GM21447 (cell line): ENCODE data around the gene DNASE1.

Experiments used
- ATAC-seq: cut with Tn5 transposase; IDR thresholded peaks from one replicate; pipeline ENCODE4 v1.9.1; 2021; ENCODE audit not compliant: unreplicated experiment

Gene DNASE1

GRCh38 chr16:3661922-3662321 lies 7.4 kb downstream of the DNASE1 start:
- ATAC-seq, result no peak

GRCh38 chr16:3662601-3663000 lies 8.1 kb downstream of the DNASE1 start:
- ATAC-seq, result no peak

GRCh38 chr16:3664187-3664896 lies 9.9 kb downstream of the DNASE1 start:
- no peak for ATAC-seq

GRCh38 chr16:3665508-3665907 lies 11.0 kb downstream of the DNASE1 start:
- no peak for ATAC-seq

- ATAC-seq, result no peak
Measured at GRCh38 chr16:3668626-3669025, 14.1 kb downstream of the DNASE1 start.

GRCh38 chr16:3669082-3669481 lies 14.6 kb downstream of the DNASE1 start:
- ATAC-seq, result no peak

GRCh38 chr16:3670711-3671110 lies 16.2 kb downstream of the DNASE1 start:
- no peak for ATAC-seq

GRCh38 chr16:3671424-3671823 lies 16.9 kb downstream of the DNASE1 start:
- ATAC-seq, result no peak

GRCh38 chr16:3672571-3673041 lies 18.1 kb downstream of the DNASE1 start:
- no peak for ATAC-seq

GRCh38 chr16:3673201-3673600 lies 18.7 kb downstream of the DNASE1 start:
- no peak for ATAC-seq

- no peak for ATAC-seq
Measured at GRCh38 chr16:3673676-3674377, 19.3 kb downstream of the DNASE1 start.

GRCh38 chr16:3674513-3675295 lies 20.2 kb downstream of the DNASE1 start:
- ATAC-seq, result no peak

- ATAC-seq, result no peak
Measured at GRCh38 chr16:3675601-3676130, 21.2 kb downstream of the DNASE1 start.

- no peak for ATAC-seq
Measured at GRCh38 chr16:3677994-3678393, 23.5 kb downstream of the DNASE1 start.

- no peak for ATAC-seq
Measured at GRCh38 chr16:3681206-3681605, 26.7 kb downstream of the DNASE1 start.

- ATAC-seq, result no peak
Measured at GRCh38 chr16:3687021-3687420, 32.5 kb downstream of the DNASE1 start.

- no peak for ATAC-seq
Measured at GRCh38 chr16:3687792-3688191, 33.3 kb downstream of the DNASE1 start.

GRCh38 chr16:3689731-3690130 lies 35.2 kb downstream of the DNASE1 start:
- no peak for ATAC-seq

- ATAC-seq, result peak; percentile 81
Measured at GRCh38 chr16:3690470-3690928, 36.0 kb downstream of the DNASE1 start.

- ATAC-seq, result no peak
Measured at GRCh38 chr16:3690980-3691720, 36.7 kb downstream of the DNASE1 start.

- ATAC-seq, result no peak
Measured at GRCh38 chr16:3691761-3692160, 37.3 kb downstream of the DNASE1 start.
